BLaER1 (cell line): ENCODE results near the gene ASAP2.

Experiments used
- H3K27ac ChIP-seq: shearing (Covaris generic); formaldehyde crosslinking; 2 replicates; pipeline ENCODE4 v1.8.1; 2022
- H3K27me3 ChIP-seq: shearing (Covaris generic); formaldehyde crosslinking; 2 replicates; pipeline ENCODE4 v1.8.1; 2022
- H3K36me3 ChIP-seq: shearing (Covaris generic); formaldehyde crosslinking; 2 replicates; pipeline ENCODE4 v1.8.1; 2022
- H3K4me1 ChIP-seq: shearing (Covaris generic); formaldehyde crosslinking; 2 replicates; pipeline ENCODE4 v1.8.1; 2022
- H3K4me2 ChIP-seq: shearing (Covaris generic); formaldehyde crosslinking; 2 replicates; pipeline ENCODE4 v1.8.1; 2022
- H3K4me3 ChIP-seq: shearing (Covaris generic); formaldehyde crosslinking; 2 replicates; pipeline ENCODE4 v1.8.1; 2022
- H3K9ac ChIP-seq: shearing (Covaris generic); formaldehyde crosslinking; 2 replicates; pipeline ENCODE4 v1.8.1; 2022
- H3K9me3 ChIP-seq: shearing (Covaris generic); formaldehyde crosslinking; 2 replicates; pipeline ENCODE4 v1.8.1; 2022
- H4K20me1 ChIP-seq: shearing (Covaris generic); formaldehyde crosslinking; 2 replicates; pipeline ENCODE4 v1.8.1; 2022
- Cebpa-rat ChIP-seq: shearing (Covaris generic); IDR thresholded peaks from 2 replicates; pipeline ENCODE4 v1.8.1; 2022

The ASAP2 gene

DNA sequence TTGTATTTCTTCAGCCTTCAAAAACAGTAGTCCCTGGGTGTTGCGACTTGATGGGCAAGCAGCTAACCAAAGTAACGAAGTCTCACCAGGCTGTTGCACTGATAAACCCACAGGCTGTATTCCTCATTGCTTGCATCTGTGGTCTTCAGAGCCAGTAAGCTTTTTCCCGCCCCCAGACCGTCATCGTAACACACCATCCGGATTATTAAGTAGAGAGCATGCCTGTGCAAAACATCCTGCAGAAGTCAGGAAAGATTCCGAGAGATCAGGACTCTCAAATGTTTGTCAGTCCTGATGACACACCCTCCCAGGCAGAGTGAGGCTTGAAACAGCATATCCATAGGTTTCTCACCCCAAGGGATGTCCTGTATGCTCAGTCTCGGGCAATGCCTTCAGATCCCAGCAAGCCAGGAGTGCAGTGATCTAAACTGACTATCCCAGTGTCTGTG is 200.8 kb downstream of the ASAP2 start:
- Histone ChIP-seq H3K9me3 (no peaks in the 10 kb centered on the region), H3K27me3 (no peaks in the 10 kb centered on the region), H3K27ac (no peak overlapping the region), H3K4me2 (no peak overlapping the region), H3K4me3 (no peak overlapping the region), H3K36me3 (peaks cover 86% of the 10 kb centered on the region), H3K9ac (no peak overlapping the region), H4K20me1 (0 out of 2 replicates have a peak, but pooled peaks cover 4% of the 10 kb centered on the region), H3K4me1 (peaks cover 34% of the 10 kb centered on the region)
- TF ChIP-seq Cebpa-rat: no peak

- H3K4me2 ChIP-seq: peak overlapping the region; percentile 43
- H3K4me1 ChIP-seq: peaks cover 34% of the 10 kb centered on the region
- H3K9me3 ChIP-seq: no peaks in the 10 kb centered on the region
- no peak overlapping the region for H3K9ac ChIP-seq
- H3K36me3 ChIP-seq: peaks cover 85% of the 10 kb centered on the region
- no peak overlapping the region for H3K4me3 ChIP-seq
- H3K27me3 ChIP-seq: no peaks in the 10 kb centered on the region
- no peak for TF ChIP-seq Cebpa-rat
- peak overlapping the region; percentile 4; the same call in 1 of the 2 replicates for H3K27ac ChIP-seq
- H4K20me1 ChIP-seq: 0 out of 2 replicates have a peak, but pooled peaks cover 4% of the 10 kb centered on the region
Measured at GRCh38 chr2:9408641-9409151, 202.1 kb downstream of the ASAP2 start.

GRCh38 chr2:9410108-9410507 is 203.5 kb downstream of the ASAP2 start:
- Histone ChIP-seq H3K27ac (no peak overlapping the region), H3K4me1 (peaks cover 34% of the 10 kb centered on the region), H3K4me3 (no peak overlapping the region), H3K4me2 (no peak overlapping the region; the same call in 1 of the 2 replicates), H4K20me1 (0 out of 2 replicates have a peak, but pooled peaks cover 9% of the 10 kb centered on the region), H3K9me3 (no peaks in the 10 kb centered on the region), H3K9ac (no peak overlapping the region), H3K27me3 (no peaks in the 10 kb centered on the region), H3K36me3 (peaks cover 86% of the 10 kb centered on the region)
- no peak for TF ChIP-seq Cebpa-rat

- H3K4me3 ChIP-seq: no peak overlapping the region
- H3K9ac ChIP-seq: no peak overlapping the region
- no peak overlapping the region for H3K4me2 ChIP-seq
- TF ChIP-seq Cebpa-rat: no peak
- peaks cover 21% of the 10 kb centered on the region; the same call in 1 of the 2 replicates for H4K20me1 ChIP-seq
- H3K27me3 ChIP-seq: no peaks in the 10 kb centered on the region
- H3K36me3 ChIP-seq: peaks cover 89% of the 10 kb centered on the region
- no peak overlapping the region for H3K27ac ChIP-seq
- peaks cover 34% of the 10 kb centered on the region for H3K4me1 ChIP-seq
- no peaks in the 10 kb centered on the region for H3K9me3 ChIP-seq
Measured at GRCh38 chr2:9412781-9413180, 206.2 kb downstream of the ASAP2 start.

DNA sequence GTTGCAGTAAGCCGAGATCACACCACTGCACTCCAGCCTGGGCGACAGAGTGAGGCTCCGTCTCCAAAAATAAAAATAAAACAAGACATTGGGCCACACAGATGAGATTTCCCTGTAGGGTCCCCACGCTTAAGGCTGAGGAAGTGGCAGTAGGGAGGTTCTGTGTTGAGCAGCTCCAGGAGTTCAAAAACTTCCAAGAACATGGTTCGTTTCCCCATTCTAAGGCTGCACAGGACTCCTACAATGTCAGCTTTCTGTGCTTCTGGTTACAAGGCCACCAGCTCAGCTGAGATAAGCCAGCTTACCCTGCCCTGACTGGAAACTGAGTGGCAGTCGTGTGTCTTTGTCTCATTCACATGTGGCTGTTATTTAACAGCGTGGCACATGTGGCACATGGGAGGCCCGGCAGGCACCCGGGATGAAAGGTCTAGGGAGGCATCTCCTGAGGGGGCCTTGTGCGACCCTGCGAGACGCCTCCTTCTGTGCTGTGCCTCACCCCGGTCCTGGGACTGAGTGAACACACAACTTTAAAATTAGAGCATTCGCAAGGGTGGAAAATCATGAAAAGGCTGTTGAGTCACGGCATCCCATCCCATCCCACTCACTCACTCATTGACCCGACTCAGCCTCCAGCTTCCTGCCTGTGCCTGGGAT is 209.0 kb downstream of the ASAP2 start:
- Histone ChIP-seq H3K9me3 (no peaks in the 10 kb centered on the region), H3K36me3 (peaks cover 79% of the 10 kb centered on the region), H3K27me3 (no peaks in the 10 kb centered on the region), H3K4me2 (no peak overlapping the region), H3K27ac (no peak overlapping the region), H3K4me3 (no peak overlapping the region), H3K4me1 (peaks cover 19% of the 10 kb centered on the region), H4K20me1 (peaks cover 43% of the 10 kb centered on the region), H3K9ac (no peak overlapping the region)
- TF ChIP-seq Cebpa-rat: no peak

DNA sequence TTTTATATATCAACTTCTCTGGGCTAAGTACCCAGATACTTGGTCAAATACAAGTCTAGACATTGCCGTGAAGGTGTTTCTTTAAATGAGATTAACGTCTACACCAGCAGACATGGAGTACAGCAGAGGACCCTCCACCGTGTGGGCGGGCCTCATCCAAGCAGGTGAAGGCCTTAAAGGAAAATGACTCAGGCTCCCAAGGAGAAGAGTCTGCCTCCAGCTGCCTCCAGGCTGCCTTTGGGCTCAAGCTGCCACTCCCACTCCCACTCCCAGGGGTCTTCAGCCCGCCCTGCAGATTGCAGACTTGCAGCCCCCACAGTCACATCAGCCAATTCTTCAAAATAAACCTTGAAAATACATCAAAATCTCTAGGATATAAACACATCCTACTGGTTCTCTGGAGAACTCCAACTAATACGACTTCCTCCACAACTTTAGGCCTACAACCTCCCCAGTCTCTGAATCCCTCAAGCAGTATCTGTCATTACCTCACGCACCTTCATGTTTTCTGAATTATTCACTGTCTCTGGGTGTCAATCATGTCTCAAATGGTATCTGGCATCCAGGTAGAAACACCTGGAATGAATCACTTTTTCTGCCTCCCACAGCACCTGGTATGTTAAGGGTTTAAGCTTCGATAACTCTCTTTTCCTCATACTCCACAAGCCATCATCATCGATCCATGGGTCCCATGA is 209.8 kb downstream of the ASAP2 start:
- no peaks in the 10 kb centered on the region for H3K9me3 ChIP-seq
- H3K27ac ChIP-seq: no peak overlapping the region
- TF ChIP-seq Cebpa-rat: no peak
- H3K4me3 ChIP-seq: no peak overlapping the region
- H4K20me1 ChIP-seq: peaks cover 49% of the 10 kb centered on the region
- no peaks in the 10 kb centered on the region for H3K27me3 ChIP-seq
- H3K36me3 ChIP-seq: peaks cover 71% of the 10 kb centered on the region
- no peak overlapping the region for H3K9ac ChIP-seq
- no peak overlapping the region for H3K4me2 ChIP-seq
- H3K4me1 ChIP-seq: peaks cover 22% of the 10 kb centered on the region

DNA sequence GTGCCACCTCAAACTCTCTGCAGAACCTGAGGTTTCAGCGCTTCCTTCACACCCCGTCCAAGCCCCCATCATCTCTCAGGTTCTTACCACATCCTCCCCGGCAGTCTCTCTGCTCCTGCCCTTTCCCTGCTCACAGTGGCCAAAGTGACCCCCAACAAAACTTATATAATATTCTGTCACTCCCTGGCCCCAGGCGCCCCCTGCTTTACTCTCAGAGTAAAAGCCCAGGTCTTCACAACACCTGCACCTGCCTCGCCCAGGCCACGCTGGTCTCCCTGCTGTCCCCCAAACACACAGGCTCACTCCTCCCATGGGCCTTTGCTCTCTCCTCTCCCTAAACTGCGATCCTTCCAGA is 210.3 kb downstream of the ASAP2 start:
- no peak overlapping the region for H3K4me3 ChIP-seq
- peaks cover 66% of the 10 kb centered on the region for H3K36me3 ChIP-seq
- no peaks in the 10 kb centered on the region for H3K9me3 ChIP-seq
- H3K4me1 ChIP-seq: peaks cover 22% of the 10 kb centered on the region
- no peak overlapping the region for H3K4me2 ChIP-seq
- peaks cover 54% of the 10 kb centered on the region for H4K20me1 ChIP-seq
- H3K27ac ChIP-seq: no peak overlapping the region
- no peak overlapping the region for H3K9ac ChIP-seq
- TF ChIP-seq Cebpa-rat: no peak
- no peaks in the 10 kb centered on the region for H3K27me3 ChIP-seq

- no peak overlapping the region for H3K27ac ChIP-seq
- H3K4me2 ChIP-seq: no peak overlapping the region
- TF ChIP-seq Cebpa-rat: no peak
- no peaks in the 10 kb centered on the region for H3K27me3 ChIP-seq
- H3K9ac ChIP-seq: no peak overlapping the region
- H4K20me1 ChIP-seq: peaks cover 62% of the 10 kb centered on the region
- no peak overlapping the region for H3K4me3 ChIP-seq
- H3K9me3 ChIP-seq: no peaks in the 10 kb centered on the region
- peaks cover 59% of the 10 kb centered on the region for H3K36me3 ChIP-seq
- peaks cover 25% of the 10 kb centered on the region for H3K4me1 ChIP-seq
Measured at GRCh38 chr2:9417725-9418124, 211.1 kb downstream of the ASAP2 start.

GRCh38 chr2:9418746-9419145 is 212.1 kb downstream of the ASAP2 start:
- H3K4me3 ChIP-seq: no peak overlapping the region
- no peak overlapping the region for H3K27ac ChIP-seq
- no peak for TF ChIP-seq Cebpa-rat
- no peaks in the 10 kb centered on the region for H3K9me3 ChIP-seq
- peaks cover 49% of the 10 kb centered on the region for H3K36me3 ChIP-seq
- no peak overlapping the region for H3K9ac ChIP-seq
- H3K27me3 ChIP-seq: no peaks in the 10 kb centered on the region
- H4K20me1 ChIP-seq: peaks cover 62% of the 10 kb centered on the region
- H3K4me1 ChIP-seq: peaks cover 25% of the 10 kb centered on the region
- H3K4me2 ChIP-seq: no peak overlapping the region

DNA sequence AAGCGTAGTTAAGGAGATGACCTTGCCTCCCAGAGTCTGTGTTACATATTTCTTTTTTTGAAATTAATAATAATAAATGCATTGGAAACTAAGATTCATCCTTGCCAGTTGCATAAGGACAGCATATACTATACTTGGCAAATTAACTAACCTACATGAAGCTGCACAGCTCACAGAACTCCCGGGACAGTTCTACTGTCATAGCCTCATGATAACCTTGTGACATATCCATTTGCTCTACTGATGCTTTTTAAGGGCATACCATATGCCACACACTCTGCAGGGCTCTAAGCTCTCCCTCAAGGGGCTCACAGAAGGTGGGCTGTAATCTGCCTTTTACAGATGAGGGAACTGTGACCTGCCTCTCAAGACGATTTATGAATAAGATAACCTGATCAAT is 212.9 kb downstream of the ASAP2 start:
- Histone ChIP-seq H3K36me3 (peaks cover 41% of the 10 kb centered on the region), H3K27ac (no peak overlapping the region), H3K4me2 (no peak overlapping the region), H3K4me3 (no peak overlapping the region), H3K27me3 (no peaks in the 10 kb centered on the region), H3K9ac (no peak overlapping the region), H4K20me1 (peaks cover 59% of the 10 kb centered on the region), H3K9me3 (no peaks in the 10 kb centered on the region), H3K4me1 (peaks cover 30% of the 10 kb centered on the region)
- no peak for TF ChIP-seq Cebpa-rat
